H9 (cell line): ENCODE results near the gene TARS2. TPM values are rescaled to one million over a fixed set of nuclear protein-coding genes. Genes with fewer than 3 reads are reported as not detected.

Experiments
- DNase-seq: peaks from one replicate; pipeline ENCODE4 v3.0.0-alpha.2; 2017
- H2AFZ ChIP-seq: one replicate; pipeline ENCODE4 v1.6.1; 2013; ENCODE audit warnings: mild to moderate bottlenecking, low read length, control low read depth, moderate library complexity
- H2AK5ac ChIP-seq: 2 replicates; pipeline ENCODE4 v1.6.1; 2013; ENCODE audit warnings: low read length, control low read depth, mixed read lengths; ENCODE audit not compliant: insufficient read length
- H2BK120ac ChIP-seq: one replicate; pipeline ENCODE4 v1.6.1; 2013; ENCODE audit warnings: low read depth, mild to moderate bottlenecking, low read length, control low read depth, inconsistent platforms; ENCODE audit not compliant: poor library complexity, severe bottlenecking
- H2BK12ac ChIP-seq: 2 replicates; pipeline ENCODE4 v1.6.1; 2013; ENCODE audit warnings: low read length, control low read depth, mixed read lengths, low read depth; ENCODE audit not compliant: insufficient read length
- H2BK15ac ChIP-seq: 2 replicates; pipeline ENCODE4 v1.6.1; 2013; ENCODE audit warnings: low read depth, low read length, control low read depth
- H2BK20ac ChIP-seq: one replicate; pipeline ENCODE4 v1.6.1; 2013; ENCODE audit warnings: low read depth, mild to moderate bottlenecking, low read length, control low read depth, inconsistent platforms; ENCODE audit not compliant: poor library complexity, severe bottlenecking
- H2BK5ac ChIP-seq: 2 replicates; pipeline ENCODE4 v1.6.1; 2013; ENCODE audit warnings: low read length, control low read depth, mixed read lengths; ENCODE audit not compliant: insufficient read length
- H3K14ac ChIP-seq: 2 replicates; pipeline ENCODE4 v1.6.1; 2013; ENCODE audit warnings: low read length, control low read depth; ENCODE audit not compliant: insufficient read depth
- H3K18ac ChIP-seq: 2 replicates; pipeline ENCODE4 v1.6.1; 2013; ENCODE audit warnings: low read depth, mild to moderate bottlenecking, mixed read lengths, low read length, control low read depth; ENCODE audit not compliant: insufficient read length
- H3K23ac ChIP-seq: 2 replicates; pipeline ENCODE4 v1.6.1; 2013; ENCODE audit warnings: low read length, control low read depth, mixed read lengths, low read depth; ENCODE audit not compliant: insufficient read length
- H3K23me2 ChIP-seq: 2 replicates; pipeline ENCODE4 v1.6.1; 2013; ENCODE audit warnings: low read depth, mild to moderate bottlenecking, mixed read lengths, low read length, control low read depth; ENCODE audit not compliant: insufficient read length, poor library complexity, severe bottlenecking
- H3K27ac ChIP-seq: 2 replicates; pipeline ENCODE4 v1.5.1; 2013; ENCODE audit warnings: low read length, control low read depth, mixed read lengths, low read depth; ENCODE audit not compliant: insufficient read length
- H3K27me3 ChIP-seq: 2 replicates; pipeline ENCODE4 v1.6.1; 2013; ENCODE audit warnings: low read length, control low read depth, inconsistent platforms; ENCODE audit not compliant: insufficient read depth
- H3K4ac ChIP-seq: 2 replicates; pipeline ENCODE4 v1.6.1; 2013; ENCODE audit warnings: low read depth, mild to moderate bottlenecking, control low read depth, inconsistent platforms, low read length, moderate library complexity
- H3K4me1 ChIP-seq: 2 replicates; pipeline ENCODE4 v1.6.1; 2013; ENCODE audit warnings: low read length, control low read depth, inconsistent platforms; ENCODE audit not compliant: insufficient read depth
- H3K4me2 ChIP-seq: 2 replicates; pipeline ENCODE4 v1.6.1; 2013; ENCODE audit warnings: low read length, control low read depth, mixed read lengths; ENCODE audit not compliant: insufficient read length, insufficient read depth
- H3K56ac ChIP-seq: 2 replicates; pipeline ENCODE4 v1.6.1; 2013; ENCODE audit warnings: low read depth, mild to moderate bottlenecking, mixed read lengths, low read length, control low read depth; ENCODE audit not compliant: insufficient read length
- H3K79me1 ChIP-seq: 2 replicates; pipeline ENCODE4 v1.6.1; 2013; ENCODE audit warnings: low read depth, mild to moderate bottlenecking, moderate library complexity, low read length, control low read depth, inconsistent platforms; ENCODE audit not compliant: insufficient read depth, poor library complexity, severe bottlenecking
- H3K79me2 ChIP-seq: 2 replicates; pipeline ENCODE4 v1.6.1; 2013; ENCODE audit warnings: low read length, control low read depth, inconsistent platforms; ENCODE audit not compliant: insufficient read depth
- H3K9ac ChIP-seq: 2 replicates; pipeline ENCODE4 v1.6.1; 2013; ENCODE audit warnings: low read length, control low read depth, mixed read lengths; ENCODE audit not compliant: insufficient read length; ENCODE audit errors: extremely low read depth
- H3K9me3 ChIP-seq: one replicate; pipeline ENCODE4 v1.6.1; 2013; ENCODE audit warnings: low read depth, low read length, inconsistent platforms; ENCODE audit not compliant: control insufficient read depth
- H3T11ph ChIP-seq: one replicate; pipeline ENCODE4 v1.6.1; 2013; ENCODE audit warnings: mild to moderate bottlenecking, low read length, control low read depth, inconsistent platforms
- H4K20me1 ChIP-seq: one replicate; pipeline ENCODE4 v1.6.1; 2013; ENCODE audit not compliant: control insufficient read depth, insufficient read length, insufficient read depth
- H4K5ac ChIP-seq: 2 replicates; pipeline ENCODE4 v1.6.1; 2013; ENCODE audit warnings: low read depth, mild to moderate bottlenecking, mixed read lengths, low read length, control low read depth; ENCODE audit not compliant: insufficient read length
- H4K8ac ChIP-seq: replicated peaks from 2 replicates; pipeline ENCODE4 v1.6.1; 2013; ENCODE audit warnings: low read length, control low read depth, mixed read lengths, low read depth; ENCODE audit not compliant: insufficient read length
- H4K91ac ChIP-seq: 2 replicates; pipeline ENCODE4 v1.6.1; 2013; ENCODE audit warnings: low read depth, mild to moderate bottlenecking, moderate library complexity, mixed read lengths, low read length, control low read depth; ENCODE audit not compliant: insufficient read length
- H3K27ac Mint-ChIP-seq, 3 experiments: 2 replicates in 2 of 3; 3 replicates in 1 of 3; pipeline ENCODE4 v1.8.0; 2020 to 2021; ENCODE audit warnings: mixed read lengths in 3 of 3, mild to moderate bottlenecking in 1 of 3, moderate library complexity in 1 of 3
- H3K27me3 Mint-ChIP-seq: 2 replicates; pipeline ENCODE4 v1.8.0; 2021; ENCODE audit warnings: low read depth, mild to moderate bottlenecking, moderate library complexity, mixed read lengths
- H3K36me3 Mint-ChIP-seq, 3 experiments: 2 replicates in 2 of 3; 3 replicates in 1 of 3; pipeline ENCODE4 v1.8.0; 2020 to 2021; ENCODE audit warnings: low read depth in 3 of 3, mixed read lengths in 3 of 3; ENCODE audit not compliant: insufficient read depth in 1 of 3
- H3K4me1 Mint-ChIP-seq, 2 experiments: 2 replicates each; pipeline ENCODE4 v1.8.0; 2020; ENCODE audit warnings: mixed read lengths in 2 of 2
- H3K4me3 Mint-ChIP-seq, 2 experiments: 2 replicates in 1 of 2; 3 replicates in 1 of 2; pipeline ENCODE4 v1.8.0; 2020 to 2021; ENCODE audit warnings: mild to moderate bottlenecking in 2 of 2, mixed read lengths in 2 of 2, moderate library complexity in 1 of 2
- H3K9me3 Mint-ChIP-seq, 2 experiments: 2 replicates in 1 of 2; 3 replicates in 1 of 2; pipeline ENCODE4 v1.8.0; 2020; ENCODE audit warnings: mild to moderate bottlenecking in 2 of 2, mixed read lengths in 2 of 2, moderate library complexity in 1 of 2
- CTCF ChIP-seq: fragments of 200-600 bp; sonication (generic); conservative IDR thresholded peaks from 3 replicates; pipeline ENCODE4 v1.8.0; 2021; ENCODE audit warnings: antibody characterized with exemption, mild to moderate bottlenecking
- WGBS: extraction: QIAGEN DNeasy Blood & Tissue Kit; methylation state at CpG from one replicate; pipeline ENCODE4 v1.1.7; 2013; ENCODE audit warnings: missing lambda C conversion rate, low lambda C conversion rate, mixed read lengths; ENCODE audit not compliant: insufficient read length; ENCODE audit errors: extremely low coverage; 5-methylcytosine and 5-hydroxymethylcytosine counted together
- total RNA-seq: library from RNA; stranded (reverse); gene quantifications from 2 replicates; pipeline ENCODE4 v1.2.1, GENCODE V29; 2021

The TARS2 gene
- total RNA-seq, 1 experiment from 2014 or later = 36.5 TPM

- Histone ChIP-seq H4K20me1 (no peaks in the 10 kb centered on the region), H3K14ac (no peak overlapping the region), H2BK20ac (no peak overlapping the region), H3K9ac (no peak overlapping the region), H4K8ac (no peak overlapping the region), H3K4me2 (no peak overlapping the region), H3K56ac (no peak overlapping the region), H3K23ac (no peak overlapping the region), H2AK5ac (no peak overlapping the region), H4K91ac (no peak overlapping the region), H4K5ac (no peak overlapping the region), H3T11ph (no peak overlapping the region), H3K23me2 (peaks cover under 1% of the 10 kb centered on the region), H2BK12ac (no peak overlapping the region), H2BK120ac (no peak overlapping the region), H2BK5ac (no peak overlapping the region), H3K79me1 (no peaks in the 10 kb centered on the region), H3K9me3 (no peaks in the 10 kb centered on the region), H3K18ac (no peak overlapping the region), H3K27ac (no peak overlapping the region), H3K4ac (no peak overlapping the region), H2AFZ (no peak overlapping the region), H2BK15ac (no peak overlapping the region), H3K79me2 (no peaks in the 10 kb centered on the region), H3K4me1 (peaks cover under 1% of the 10 kb centered on the region; the same call in 1 of the 2 replicates), H3K27me3 (no peaks in the 10 kb centered on the region)
- Mint-ChIP-seq H3K9me3 (no peaks in the 10 kb centered on the region), H3K36me3 (no peaks in the 10 kb centered on the region), H3K27ac (no peak overlapping the region), H3K4me1 (peaks cover 5 to 9% of the 10 kb centered on the region in 2 experiments), H3K27me3 (no peaks in the 10 kb centered on the region), H3K4me3 (no peak overlapping the region)
- DNase-seq = no peak
- TF ChIP-seq CTCF = no peak
- WGBS = no CpG with 5 or more reads among the region's 1 CpG
These were observed 34.2 kb downstream of the TARS2 start for GRCh38 chr1:150521196-150521968.
